Panc1 (cell line): ENCODE data around the gene OTOF. TPM values are rescaled to one million over a fixed set of nuclear protein-coding genes. Genes with fewer than 3 reads are reported as not detected.
A peak's percentile ranks its signal among the peaks of the same experiment; 100 is the strongest.

Experiments used
- ATAC-seq: fragments of 200-7000 bp; cut with Tn5 transposase; 2 replicates; pipeline ENCODE4 v1.9.1; 2020; ENCODE audit warnings: mild to moderate bottlenecking, moderate library complexity
- BruUV-seq: library from RNA; stranded (reverse); fragments of 400-500 nt; replicated peaks from 2 replicates; lab custom pipeline; 2021; lab: Mats Ljungman, UMichigan
- CTCF ChIA-PET: fragments of 300-600 bp; sonication (Branson Sonifier 250); formaldehyde crosslinking; loops from one replicate; lab custom pipeline; 2022; ENCODE audit warnings: antibody characterized with exemption; lab: Charles Lee
- POLR2A ChIA-PET: fragments of 300-600 bp; sonication (Branson Sonifier 250); formaldehyde crosslinking; loops from one replicate; lab custom pipeline; 2022; ENCODE audit warnings: antibody characterized with exemption; lab: Charles Lee
- DNase-seq: peaks from one replicate; pipeline ENCODE4 v3.0.0-alpha.2; 2010; ENCODE audit warnings: low read depth, low spot score
- H3K27ac ChIP-seq: 2 replicates; pipeline ENCODE4 v1.5.1; 2011; ENCODE audit warnings: mild to moderate bottlenecking, low read length, inconsistent platforms
- H3K27me3 ChIP-seq: fragments of 200-500 bp; sonication (Bioruptor generic); 2 replicates; pipeline ENCODE4 v1.6.0; 2014; ENCODE audit warnings: low read length, inconsistent platforms; ENCODE audit not compliant: control insufficient read depth, insufficient read depth
- H3K36me3 ChIP-seq: fragments of 200-500 bp; sonication (Bioruptor generic); 2 replicates; pipeline ENCODE4 v1.5.1; 2014; ENCODE audit warnings: inconsistent platforms, mild to moderate bottlenecking, low read length, moderate library complexity; ENCODE audit not compliant: control insufficient read depth, insufficient read depth
- H3K4me1 ChIP-seq: 2 replicates; pipeline ENCODE4 v1.5.1; 2011; ENCODE audit warnings: inconsistent platforms, mild to moderate bottlenecking, low read length, moderate library complexity; ENCODE audit not compliant: control insufficient read depth, insufficient read depth
- H3K4me3 ChIP-seq, 2 experiments: 2 replicates each; pipeline ENCODE4 v1.5.1; 2011 to 2012; ENCODE audit warnings: low read depth in 2 of 2, low read length in 2 of 2, mild to moderate bottlenecking in 2 of 2, inconsistent platforms in 1 of 2, moderate library complexity in 1 of 2
- H3K9me3 ChIP-seq: fragments of 200-500 bp; sonication (Bioruptor generic); 2 replicates; pipeline ENCODE4 v1.5.1; 2014; ENCODE audit warnings: low read depth, mild to moderate bottlenecking, inconsistent platforms, low read length, moderate library complexity; ENCODE audit not compliant: control insufficient read depth, insufficient read depth
- POLR2AphosphoS5 ChIP-seq: IDR thresholded peaks from 2 replicates; pipeline ENCODE4 v1.6.1; 2012; ENCODE audit warnings: mild to moderate bottlenecking, low read depth, low read length, moderate library complexity
- SIN3A ChIP-seq: IDR thresholded peaks from 2 replicates; pipeline ENCODE4 v1.6.1; 2012; ENCODE audit warnings: low read depth, mild to moderate bottlenecking, low read length, moderate library complexity, borderline replicate concordance; ENCODE audit not compliant: insufficient read depth
- TCF7L2 ChIP-seq: IDR thresholded peaks from 2 replicates; pipeline ENCODE4 v1.6.1; 2011; ENCODE audit warnings: mild to moderate bottlenecking, low read depth, low read length, inconsistent platforms
- in situ Hi-C: cut with HindIII; loops from 2 replicates; pipeline ENCODE4 v1.10.0; 2016; ENCODE audit warnings: low sequenced_read_pairs, low pct_unique_long_range_greater_than_20kb
- intact Hi-C: fragments of 100-400 bp; cut with micrococcal nuclease; formaldehyde crosslinking; loops from one replicate; pipeline ENCODE4 v1.10.0; 2022; ENCODE audit not compliant: unreplicated experiment
- total RNA-seq: library from RNA; stranded (reverse); gene quantifications from one replicate; pipeline ENCODE4 v1.2.1, GENCODE V29; 2021; ENCODE audit not compliant: unreplicated experiment
- TF ChIP-seq, protein P1 (sequence below): fragments of 450-650 bp; IDR thresholded peaks from 2 replicates; pipeline ENCODE4 v1.5.1; 2017; ENCODE audit warnings: mild to moderate bottlenecking
- TF ChIP-seq, protein P2 (sequence below), 2 experiments: IDR thresholded peaks; 2 replicates each; pipeline ENCODE4 v1.6.1; 2011 to 2012; ENCODE audit warnings: low read depth in 2 of 2, control low read depth in 1 of 2, low read length in 1 of 2, mild to moderate bottlenecking in 1 of 2, moderate library complexity in 1 of 2; ENCODE audit not compliant: insufficient read depth in 1 of 2

The OTOF gene
- total RNA-seq, 1 experiment from 2014 or later: 0.41 TPM

DNA sequence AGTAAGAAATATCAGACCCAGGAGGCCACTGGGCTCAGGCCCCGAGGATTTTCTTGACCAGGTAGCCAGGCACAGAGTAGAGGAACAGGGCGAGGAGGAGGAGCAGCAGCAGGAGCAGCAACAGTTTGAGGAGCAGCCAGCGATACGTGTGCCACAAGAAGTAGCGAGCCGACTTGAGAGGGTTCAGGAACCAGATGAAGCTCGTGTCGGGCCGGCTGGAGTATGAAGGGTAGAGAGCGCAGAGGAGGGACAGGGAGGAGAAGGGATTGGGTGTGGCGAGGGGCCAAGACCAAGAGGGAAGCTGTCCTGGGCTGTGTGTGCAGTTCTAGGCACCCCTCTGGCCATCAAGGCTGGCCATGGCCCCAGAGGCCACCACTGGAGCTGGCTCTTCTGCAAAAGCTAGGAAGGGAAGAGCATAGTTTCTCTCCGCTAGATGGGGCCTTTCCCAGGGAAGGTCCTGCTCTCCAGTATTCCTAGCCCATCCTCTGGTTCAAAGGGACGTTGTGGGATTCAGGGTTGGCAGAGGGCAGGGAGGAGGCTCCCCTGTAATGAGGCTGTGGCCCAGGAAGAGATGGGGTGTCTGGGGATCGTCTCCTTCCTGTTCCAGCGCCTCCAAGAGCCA, 17.8 kb downstream of the OTOF start:
- POLR2A ChIA-PET: interaction anchor here (0.6 kb wide), 1 partner anchor 467 kb away, joined by 5 read pairs; no protein-coding TSS in a partner anchor
- Histone ChIP-seq H3K27me3 (no peaks in the 10 kb centered on the region), H3K36me3 (no peaks in the 10 kb centered on the region), H3K4me3 (no peak overlapping the region), H3K4me1 (no peaks in the 10 kb centered on the region), H3K27ac (no peak overlapping the region), H3K9me3 (no peaks in the 10 kb centered on the region)
- DNase-seq (no peak), ATAC-seq (peak; percentile 64)
- intact Hi-C loops: no loop called here
- CTCF ChIA-PET: interaction anchor here (0.5 to 0.6 kb wide), 3 partner anchors 8 to 53 kb away, joined by 3 to 8 read pairs (median 5); no protein-coding TSS in a partner anchor
- TF ChIP-seq TCF7L2 (no peak), POLR2AphosphoS5 (no peak), SIN3A (no peak)
- TF ChIP-seq, protein P1, sequence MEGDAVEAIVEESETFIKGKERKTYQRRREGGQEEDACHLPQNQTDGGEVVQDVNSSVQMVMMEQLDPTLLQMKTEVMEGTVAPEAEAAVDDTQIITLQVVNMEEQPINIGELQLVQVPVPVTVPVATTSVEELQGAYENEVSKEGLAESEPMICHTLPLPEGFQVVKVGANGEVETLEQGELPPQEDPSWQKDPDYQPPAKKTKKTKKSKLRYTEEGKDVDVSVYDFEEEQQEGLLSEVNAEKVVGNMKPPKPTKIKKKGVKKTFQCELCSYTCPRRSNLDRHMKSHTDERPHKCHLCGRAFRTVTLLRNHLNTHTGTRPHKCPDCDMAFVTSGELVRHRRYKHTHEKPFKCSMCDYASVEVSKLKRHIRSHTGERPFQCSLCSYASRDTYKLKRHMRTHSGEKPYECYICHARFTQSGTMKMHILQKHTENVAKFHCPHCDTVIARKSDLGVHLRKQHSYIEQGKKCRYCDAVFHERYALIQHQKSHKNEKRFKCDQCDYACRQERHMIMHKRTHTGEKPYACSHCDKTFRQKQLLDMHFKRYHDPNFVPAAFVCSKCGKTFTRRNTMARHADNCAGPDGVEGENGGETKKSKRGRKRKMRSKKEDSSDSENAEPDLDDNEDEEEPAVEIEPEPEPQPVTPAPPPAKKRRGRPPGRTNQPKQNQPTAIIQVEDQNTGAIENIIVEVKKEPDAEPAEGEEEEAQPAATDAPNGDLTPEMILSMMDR: no peak; the same call in 1 of the 2 replicates
- TF ChIP-seq, protein P2, sequence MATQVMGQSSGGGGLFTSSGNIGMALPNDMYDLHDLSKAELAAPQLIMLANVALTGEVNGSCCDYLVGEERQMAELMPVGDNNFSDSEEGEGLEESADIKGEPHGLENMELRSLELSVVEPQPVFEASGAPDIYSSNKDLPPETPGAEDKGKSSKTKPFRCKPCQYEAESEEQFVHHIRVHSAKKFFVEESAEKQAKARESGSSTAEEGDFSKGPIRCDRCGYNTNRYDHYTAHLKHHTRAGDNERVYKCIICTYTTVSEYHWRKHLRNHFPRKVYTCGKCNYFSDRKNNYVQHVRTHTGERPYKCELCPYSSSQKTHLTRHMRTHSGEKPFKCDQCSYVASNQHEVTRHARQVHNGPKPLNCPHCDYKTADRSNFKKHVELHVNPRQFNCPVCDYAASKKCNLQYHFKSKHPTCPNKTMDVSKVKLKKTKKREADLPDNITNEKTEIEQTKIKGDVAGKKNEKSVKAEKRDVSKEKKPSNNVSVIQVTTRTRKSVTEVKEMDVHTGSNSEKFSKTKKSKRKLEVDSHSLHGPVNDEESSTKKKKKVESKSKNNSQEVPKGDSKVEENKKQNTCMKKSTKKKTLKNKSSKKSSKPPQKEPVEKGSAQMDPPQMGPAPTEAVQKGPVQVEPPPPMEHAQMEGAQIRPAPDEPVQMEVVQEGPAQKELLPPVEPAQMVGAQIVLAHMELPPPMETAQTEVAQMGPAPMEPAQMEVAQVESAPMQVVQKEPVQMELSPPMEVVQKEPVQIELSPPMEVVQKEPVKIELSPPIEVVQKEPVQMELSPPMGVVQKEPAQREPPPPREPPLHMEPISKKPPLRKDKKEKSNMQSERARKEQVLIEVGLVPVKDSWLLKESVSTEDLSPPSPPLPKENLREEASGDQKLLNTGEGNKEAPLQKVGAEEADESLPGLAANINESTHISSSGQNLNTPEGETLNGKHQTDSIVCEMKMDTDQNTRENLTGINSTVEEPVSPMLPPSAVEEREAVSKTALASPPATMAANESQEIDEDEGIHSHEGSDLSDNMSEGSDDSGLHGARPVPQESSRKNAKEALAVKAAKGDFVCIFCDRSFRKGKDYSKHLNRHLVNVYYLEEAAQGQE (IDR thresholded peaks at IDR 0.05; ENCODE audit: insufficient read depth in 1 of 2, low read depth in 2 of 2, low read length in 1 of 2): no peak
- no TSS peak for BruUV-seq
- in situ Hi-C loops: no loop called here

GRCh38 chr2:26458365-26459042, 19.4 kb downstream of the OTOF start:
- H3K4me3 ChIP-seq: no peak overlapping the region
- DNase-seq (no peak), ATAC-seq (no peak)
- in situ Hi-C loops: no loop called here
- no peaks in the 10 kb centered on the region for H3K27me3 ChIP-seq
- POLR2A ChIA-PET: interaction anchor here (0.6 kb wide), 1 partner anchor 110 kb away, joined by 4 read pairs; no protein-coding TSS in a partner anchor
- intact Hi-C loops: no loop called here
- H3K36me3 ChIP-seq: no peaks in the 10 kb centered on the region
- no peak overlapping the region for H3K27ac ChIP-seq
- no peak for TF ChIP-seq POLR2AphosphoS5
- TF ChIP-seq TCF7L2: no peak
- TF ChIP-seq SIN3A: no peak
- TF ChIP-seq, protein P2 (IDR thresholded peaks at IDR 0.05; ENCODE audit: insufficient read depth in 1 of 2, low read depth in 2 of 2, low read length in 1 of 2): no peak
- TF ChIP-seq, protein P1: no peak
- CTCF ChIA-PET: interaction anchor here (1.0 kb wide), 1 partner anchor 45 kb away, joined by 3 read pairs; no protein-coding TSS in a partner anchor
- no TSS peak for BruUV-seq
- no peaks in the 10 kb centered on the region for H3K4me1 ChIP-seq
- H3K9me3 ChIP-seq: no peaks in the 10 kb centered on the region
